Neural cell (in vitro differentiated cells): Measurements from ENCODE around the gene CTU1. TPM values are rescaled to one million over a fixed set of nuclear protein-coding genes. Genes with fewer than 3 reads are reported as not detected.

Experiments
- H2AFZ ChIP-seq: fragments of 200-600, 300-800 bp; sonication (generic), shearing (Covaris generic); 2 replicates; pipeline ENCODE4 v1.6.0; 2014; ENCODE audit warnings: low read depth, mild to moderate bottlenecking, antibody characterized with exemption, low read length, moderate library complexity
- H3F3A ChIP-seq: fragments of 200-600 bp; shearing (Covaris generic); 2 replicates; pipeline ENCODE4 v1.6.1; 2016; ENCODE audit warnings: mild to moderate bottlenecking, moderate library complexity, mixed read lengths, antibody characterized with exemption, low read length; ENCODE audit not compliant: insufficient read depth, poor library complexity, severe bottlenecking
- H3K27ac ChIP-seq: fragments of 200-600, 300-800 bp; sonication (generic), shearing (Covaris generic); 2 replicates; pipeline ENCODE4 v1.5.1; 2014; ENCODE audit warnings: mild to moderate bottlenecking, low read length, moderate library complexity
- H3K27me3 ChIP-seq: fragments of 300-800, 200-600 bp; sonication (generic), shearing (Covaris generic); 2 replicates; pipeline ENCODE4 v1.6.0; 2014; ENCODE audit warnings: mild to moderate bottlenecking, low read depth, low read length, moderate library complexity; ENCODE audit not compliant: insufficient read depth
- H3K36me3 ChIP-seq: fragments of 300-800, 200-600 bp; sonication (generic), shearing (Covaris generic); 2 replicates; pipeline ENCODE4 v1.5.1; 2014; ENCODE audit warnings: mild to moderate bottlenecking, antibody characterized with exemption, low read length, moderate library complexity; ENCODE audit not compliant: insufficient read depth
- H3K4me2 ChIP-seq: fragments of 300-800, 200-600 bp; sonication (generic), shearing (Covaris generic); 2 replicates; pipeline ENCODE4 v1.6.0; 2014; ENCODE audit warnings: mild to moderate bottlenecking, low read length
- H3K4me3 ChIP-seq: fragments of 300-800, 200-600 bp; sonication (generic), shearing (Covaris generic); 2 replicates; pipeline ENCODE4 v1.5.1; 2014; ENCODE audit warnings: mild to moderate bottlenecking, low read length, moderate library complexity
- H3K79me2 ChIP-seq: fragments of 200-600 bp; shearing (Covaris generic); replicated peaks from 2 replicates; pipeline ENCODE4 v1.6.0; 2014; ENCODE audit warnings: mild to moderate bottlenecking, low read length, moderate library complexity; ENCODE audit not compliant: insufficient read depth
- H3K9ac ChIP-seq: fragments of 300-800, 200-600 bp; sonication (generic), shearing (Covaris generic); 2 replicates; pipeline ENCODE4 v1.6.1; 2016; ENCODE audit warnings: mild to moderate bottlenecking, low read length, mixed read lengths
- H3K9me2 ChIP-seq: fragments of 200-600 bp; shearing (Covaris generic); 2 replicates; pipeline ENCODE4 v1.6.1; 2016; ENCODE audit warnings: mild to moderate bottlenecking, low read length, mixed read lengths; ENCODE audit not compliant: insufficient read depth
- H3K9me3 ChIP-seq: fragments of 200-600, 300-800 bp; sonication (generic), shearing (Covaris generic); 2 replicates; pipeline ENCODE4 v1.6.1; 2016; ENCODE audit warnings: mild to moderate bottlenecking, mixed run types, low read length, moderate library complexity, mixed read lengths
- H4K20me1 ChIP-seq: fragments of 200-600 bp; shearing (Covaris generic); 2 replicates; pipeline ENCODE4 v1.6.1; 2016; ENCODE audit warnings: mild to moderate bottlenecking, mixed run types; ENCODE audit not compliant: insufficient read depth
- EP300 ChIP-seq: fragments of 450-650 bp; conservative IDR thresholded peaks from 2 replicates; pipeline ENCODE4 v1.6.1; 2014; ENCODE audit warnings: antibody characterized with exemption, mild to moderate bottlenecking, moderate library complexity; ENCODE audit not compliant: poor library complexity, severe bottlenecking
- EZH2 ChIP-seq: fragments of 200-600, 300-800 bp; shearing (Covaris generic), sonication (generic); IDR thresholded peaks from 2 replicates; pipeline ENCODE4 v1.6.1; 2014; ENCODE audit warnings: antibody characterized with exemption, low read length, borderline replicate concordance, mild to moderate bottlenecking; ENCODE audit not compliant: insufficient read depth, poor library complexity, severe bottlenecking
- MXI1 ChIP-seq: fragments of 450-650 bp; conservative IDR thresholded peaks from 2 replicates; pipeline ENCODE4 v1.6.1; 2014; ENCODE audit warnings: antibody characterized with exemption, mild to moderate bottlenecking; ENCODE audit not compliant: poor library complexity, severe bottlenecking
- POLR2AphosphoS5 ChIP-seq: IDR thresholded peaks from 2 replicates; pipeline ENCODE4 v1.6.1; 2012
- RAD21 ChIP-seq: fragments of 450-650 bp; conservative IDR thresholded peaks from 2 replicates; pipeline ENCODE4 v1.6.1; 2014; ENCODE audit warnings: antibody characterized with exemption, mild to moderate bottlenecking, moderate library complexity
- SMC3 ChIP-seq: fragments of 450-650 bp; conservative IDR thresholded peaks from 2 replicates; pipeline ENCODE4 v1.6.1; 2014; ENCODE audit warnings: antibody characterized with exemption, mild to moderate bottlenecking, moderate library complexity; ENCODE audit not compliant: poor library complexity
- TAF1 ChIP-seq: IDR thresholded peaks from 2 replicates; pipeline ENCODE4 v1.6.1; 2012; ENCODE audit warnings: low read depth
- polyA plus RNA-seq: library from polyadenylated mRNA; depleted of rRNA; stranded (reverse); fragments of >200 nt; gene quantifications from 2 replicates; pipeline ENCODE4 v1.2.3, GENCODE V29; 2014
- TF ChIP-seq, protein P1 (sequence below): fragments of 450-650 bp; IDR thresholded peaks from 2 replicates; pipeline ENCODE4 v1.5.1; 2014; ENCODE audit warnings: antibody characterized with exemption, mild to moderate bottlenecking, moderate library complexity; ENCODE audit not compliant: poor library complexity, severe bottlenecking
- TF ChIP-seq, protein P2 (sequence below): IDR thresholded peaks from 2 replicates; pipeline ENCODE4 v1.6.1; 2012; ENCODE audit warnings: borderline replicate concordance

The CTU1 gene
- polyA plus RNA-seq, 1 donor from 2014 or later, result 12.6 TPM

DNA sequence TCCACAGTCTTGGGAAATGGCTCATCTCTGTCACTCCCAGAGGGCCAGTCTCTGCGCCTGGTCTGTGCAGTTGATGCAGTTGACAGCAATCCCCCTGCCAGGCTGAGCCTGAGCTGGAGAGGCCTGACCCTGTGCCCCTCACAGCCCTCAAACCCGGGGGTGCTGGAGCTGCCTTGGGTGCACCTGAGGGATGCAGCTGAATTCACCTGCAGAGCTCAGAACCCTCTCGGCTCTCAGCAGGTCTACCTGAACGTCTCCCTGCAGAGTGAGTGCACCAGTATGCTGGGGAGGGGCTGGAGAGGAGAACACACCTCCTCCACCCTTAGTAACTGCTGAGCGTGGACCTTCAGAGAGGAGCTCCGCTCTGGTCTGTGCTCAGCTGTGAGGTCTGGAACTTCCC lies 18.8 kb upstream of the CTU1 start:
- no peaks in the 10 kb centered on the region for H4K20me1 ChIP-seq
- no peaks in the 10 kb centered on the region for H3K36me3 ChIP-seq
- H3K9ac ChIP-seq, result no peak overlapping the region
- H3K4me3 ChIP-seq, result no peak overlapping the region
- no peaks in the 10 kb centered on the region for H3K79me2 ChIP-seq
- H3K4me2 ChIP-seq, result no peak overlapping the region
- no peaks in the 10 kb centered on the region for H3K9me3 ChIP-seq
- H2AFZ ChIP-seq, result no peak overlapping the region
- no peaks in the 10 kb centered on the region for H3K9me2 ChIP-seq
- H3F3A ChIP-seq, result no peaks in the 10 kb centered on the region
- no peak overlapping the region for H3K27ac ChIP-seq
- H3K27me3 ChIP-seq, result no peaks in the 10 kb centered on the region
- TF ChIP-seq EZH2 (no peak), POLR2AphosphoS5 (no peak), RAD21 (no peak), SMC3 (no peak), TAF1 (no peak), EP300 (no peak), MXI1 (no peak)
- TF ChIP-seq, protein P1, sequence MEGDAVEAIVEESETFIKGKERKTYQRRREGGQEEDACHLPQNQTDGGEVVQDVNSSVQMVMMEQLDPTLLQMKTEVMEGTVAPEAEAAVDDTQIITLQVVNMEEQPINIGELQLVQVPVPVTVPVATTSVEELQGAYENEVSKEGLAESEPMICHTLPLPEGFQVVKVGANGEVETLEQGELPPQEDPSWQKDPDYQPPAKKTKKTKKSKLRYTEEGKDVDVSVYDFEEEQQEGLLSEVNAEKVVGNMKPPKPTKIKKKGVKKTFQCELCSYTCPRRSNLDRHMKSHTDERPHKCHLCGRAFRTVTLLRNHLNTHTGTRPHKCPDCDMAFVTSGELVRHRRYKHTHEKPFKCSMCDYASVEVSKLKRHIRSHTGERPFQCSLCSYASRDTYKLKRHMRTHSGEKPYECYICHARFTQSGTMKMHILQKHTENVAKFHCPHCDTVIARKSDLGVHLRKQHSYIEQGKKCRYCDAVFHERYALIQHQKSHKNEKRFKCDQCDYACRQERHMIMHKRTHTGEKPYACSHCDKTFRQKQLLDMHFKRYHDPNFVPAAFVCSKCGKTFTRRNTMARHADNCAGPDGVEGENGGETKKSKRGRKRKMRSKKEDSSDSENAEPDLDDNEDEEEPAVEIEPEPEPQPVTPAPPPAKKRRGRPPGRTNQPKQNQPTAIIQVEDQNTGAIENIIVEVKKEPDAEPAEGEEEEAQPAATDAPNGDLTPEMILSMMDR, result no peak
- TF ChIP-seq, protein P2, sequence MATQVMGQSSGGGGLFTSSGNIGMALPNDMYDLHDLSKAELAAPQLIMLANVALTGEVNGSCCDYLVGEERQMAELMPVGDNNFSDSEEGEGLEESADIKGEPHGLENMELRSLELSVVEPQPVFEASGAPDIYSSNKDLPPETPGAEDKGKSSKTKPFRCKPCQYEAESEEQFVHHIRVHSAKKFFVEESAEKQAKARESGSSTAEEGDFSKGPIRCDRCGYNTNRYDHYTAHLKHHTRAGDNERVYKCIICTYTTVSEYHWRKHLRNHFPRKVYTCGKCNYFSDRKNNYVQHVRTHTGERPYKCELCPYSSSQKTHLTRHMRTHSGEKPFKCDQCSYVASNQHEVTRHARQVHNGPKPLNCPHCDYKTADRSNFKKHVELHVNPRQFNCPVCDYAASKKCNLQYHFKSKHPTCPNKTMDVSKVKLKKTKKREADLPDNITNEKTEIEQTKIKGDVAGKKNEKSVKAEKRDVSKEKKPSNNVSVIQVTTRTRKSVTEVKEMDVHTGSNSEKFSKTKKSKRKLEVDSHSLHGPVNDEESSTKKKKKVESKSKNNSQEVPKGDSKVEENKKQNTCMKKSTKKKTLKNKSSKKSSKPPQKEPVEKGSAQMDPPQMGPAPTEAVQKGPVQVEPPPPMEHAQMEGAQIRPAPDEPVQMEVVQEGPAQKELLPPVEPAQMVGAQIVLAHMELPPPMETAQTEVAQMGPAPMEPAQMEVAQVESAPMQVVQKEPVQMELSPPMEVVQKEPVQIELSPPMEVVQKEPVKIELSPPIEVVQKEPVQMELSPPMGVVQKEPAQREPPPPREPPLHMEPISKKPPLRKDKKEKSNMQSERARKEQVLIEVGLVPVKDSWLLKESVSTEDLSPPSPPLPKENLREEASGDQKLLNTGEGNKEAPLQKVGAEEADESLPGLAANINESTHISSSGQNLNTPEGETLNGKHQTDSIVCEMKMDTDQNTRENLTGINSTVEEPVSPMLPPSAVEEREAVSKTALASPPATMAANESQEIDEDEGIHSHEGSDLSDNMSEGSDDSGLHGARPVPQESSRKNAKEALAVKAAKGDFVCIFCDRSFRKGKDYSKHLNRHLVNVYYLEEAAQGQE, result no peak

DNA sequence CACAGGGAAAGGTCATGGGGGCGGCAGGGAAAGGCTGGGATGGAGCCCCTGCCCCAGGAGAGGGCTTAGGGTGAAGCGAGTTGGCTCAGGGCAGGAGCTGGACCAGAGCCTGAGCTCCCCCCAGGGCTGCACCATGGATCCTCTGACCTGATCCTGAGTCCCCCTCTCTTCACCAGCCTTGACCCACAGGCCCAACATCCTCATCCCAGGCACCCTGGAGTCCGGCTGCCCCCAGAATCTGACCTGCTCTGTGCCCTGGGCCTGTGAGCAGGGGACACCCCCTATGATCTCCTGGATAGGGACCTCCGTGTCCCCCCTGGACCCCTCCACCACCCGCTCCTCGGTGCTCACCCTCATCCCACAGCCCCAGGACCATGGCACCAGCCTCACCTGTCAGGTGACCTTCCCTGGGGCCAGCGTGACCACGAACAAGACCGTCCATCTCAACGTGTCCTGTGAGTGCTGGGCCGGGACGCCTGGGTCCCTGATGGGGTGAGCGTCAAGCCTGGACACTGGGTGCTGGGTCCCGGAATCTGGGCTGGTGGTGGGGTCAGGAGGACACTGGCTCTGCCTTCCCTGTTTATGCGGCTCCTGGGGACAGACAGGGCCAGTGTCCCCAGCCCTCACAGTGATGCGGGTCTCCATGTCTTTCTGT lies 17.3 kb upstream of the CTU1 start:
- Histone ChIP-seq H3F3A (no peaks in the 10 kb centered on the region), H3K4me3 (no peak overlapping the region), H2AFZ (no peak overlapping the region), H3K36me3 (no peaks in the 10 kb centered on the region), H3K4me2 (no peak overlapping the region), H3K27ac (no peak overlapping the region), H3K79me2 (no peaks in the 10 kb centered on the region), H3K27me3 (no peaks in the 10 kb centered on the region), H3K9me3 (no peaks in the 10 kb centered on the region), H3K9me2 (no peaks in the 10 kb centered on the region), H3K9ac (no peak overlapping the region), H4K20me1 (no peaks in the 10 kb centered on the region)
- TF ChIP-seq, protein P2, result no peak
- TF ChIP-seq RAD21 (no peak), POLR2AphosphoS5 (no peak), TAF1 (no peak), EZH2 (no peak), EP300 (no peak), MXI1 (no peak), SMC3 (no peak)
- TF ChIP-seq, protein P1, result no peak
